H9 (cell line): ENCODE results near the gene CFAP157. TPM values are rescaled to one million over a fixed set of nuclear protein-coding genes. Genes with fewer than 3 reads are reported as not detected.

Source experiments
- DNase-seq: peaks from one replicate; pipeline ENCODE4 v3.0.0-alpha.2; 2017
- H2AFZ ChIP-seq: one replicate; pipeline ENCODE4 v1.6.1; 2013; ENCODE audit warnings: mild to moderate bottlenecking, low read length, control low read depth, moderate library complexity
- H2AK5ac ChIP-seq: 2 replicates; pipeline ENCODE4 v1.6.1; 2013; ENCODE audit warnings: low read length, control low read depth, mixed read lengths; ENCODE audit not compliant: insufficient read length
- H2BK120ac ChIP-seq: one replicate; pipeline ENCODE4 v1.6.1; 2013; ENCODE audit warnings: low read depth, mild to moderate bottlenecking, low read length, control low read depth, inconsistent platforms; ENCODE audit not compliant: poor library complexity, severe bottlenecking
- H2BK12ac ChIP-seq: 2 replicates; pipeline ENCODE4 v1.6.1; 2013; ENCODE audit warnings: low read length, control low read depth, mixed read lengths, low read depth; ENCODE audit not compliant: insufficient read length
- H2BK15ac ChIP-seq: 2 replicates; pipeline ENCODE4 v1.6.1; 2013; ENCODE audit warnings: low read depth, low read length, control low read depth
- H2BK20ac ChIP-seq: one replicate; pipeline ENCODE4 v1.6.1; 2013; ENCODE audit warnings: low read depth, mild to moderate bottlenecking, low read length, control low read depth, inconsistent platforms; ENCODE audit not compliant: poor library complexity, severe bottlenecking
- H2BK5ac ChIP-seq: 2 replicates; pipeline ENCODE4 v1.6.1; 2013; ENCODE audit warnings: low read length, control low read depth, mixed read lengths; ENCODE audit not compliant: insufficient read length
- H3K14ac ChIP-seq: 2 replicates; pipeline ENCODE4 v1.6.1; 2013; ENCODE audit warnings: low read length, control low read depth; ENCODE audit not compliant: insufficient read depth
- H3K18ac ChIP-seq: 2 replicates; pipeline ENCODE4 v1.6.1; 2013; ENCODE audit warnings: low read depth, mild to moderate bottlenecking, mixed read lengths, low read length, control low read depth; ENCODE audit not compliant: insufficient read length
- H3K23ac ChIP-seq: 2 replicates; pipeline ENCODE4 v1.6.1; 2013; ENCODE audit warnings: low read length, control low read depth, mixed read lengths, low read depth; ENCODE audit not compliant: insufficient read length
- H3K23me2 ChIP-seq: 2 replicates; pipeline ENCODE4 v1.6.1; 2013; ENCODE audit warnings: low read depth, mild to moderate bottlenecking, mixed read lengths, low read length, control low read depth; ENCODE audit not compliant: insufficient read length, poor library complexity, severe bottlenecking
- H3K27ac ChIP-seq: 2 replicates; pipeline ENCODE4 v1.5.1; 2013; ENCODE audit warnings: low read length, control low read depth, mixed read lengths, low read depth; ENCODE audit not compliant: insufficient read length
- H3K27me3 ChIP-seq: 2 replicates; pipeline ENCODE4 v1.6.1; 2013; ENCODE audit warnings: low read length, control low read depth, inconsistent platforms; ENCODE audit not compliant: insufficient read depth
- H3K4ac ChIP-seq: 2 replicates; pipeline ENCODE4 v1.6.1; 2013; ENCODE audit warnings: low read depth, mild to moderate bottlenecking, control low read depth, inconsistent platforms, low read length, moderate library complexity
- H3K4me1 ChIP-seq: 2 replicates; pipeline ENCODE4 v1.6.1; 2013; ENCODE audit warnings: low read length, control low read depth, inconsistent platforms; ENCODE audit not compliant: insufficient read depth
- H3K4me2 ChIP-seq: 2 replicates; pipeline ENCODE4 v1.6.1; 2013; ENCODE audit warnings: low read length, control low read depth, mixed read lengths; ENCODE audit not compliant: insufficient read length, insufficient read depth
- H3K56ac ChIP-seq: 2 replicates; pipeline ENCODE4 v1.6.1; 2013; ENCODE audit warnings: low read depth, mild to moderate bottlenecking, mixed read lengths, low read length, control low read depth; ENCODE audit not compliant: insufficient read length
- H3K79me1 ChIP-seq: 2 replicates; pipeline ENCODE4 v1.6.1; 2013; ENCODE audit warnings: low read depth, mild to moderate bottlenecking, moderate library complexity, low read length, control low read depth, inconsistent platforms; ENCODE audit not compliant: insufficient read depth, poor library complexity, severe bottlenecking
- H3K79me2 ChIP-seq: 2 replicates; pipeline ENCODE4 v1.6.1; 2013; ENCODE audit warnings: low read length, control low read depth, inconsistent platforms; ENCODE audit not compliant: insufficient read depth
- H3K9ac ChIP-seq: 2 replicates; pipeline ENCODE4 v1.6.1; 2013; ENCODE audit warnings: low read length, control low read depth, mixed read lengths; ENCODE audit not compliant: insufficient read length; ENCODE audit errors: extremely low read depth
- H3K9me3 ChIP-seq: one replicate; pipeline ENCODE4 v1.6.1; 2013; ENCODE audit warnings: low read depth, low read length, inconsistent platforms; ENCODE audit not compliant: control insufficient read depth
- H3T11ph ChIP-seq: one replicate; pipeline ENCODE4 v1.6.1; 2013; ENCODE audit warnings: mild to moderate bottlenecking, low read length, control low read depth, inconsistent platforms
- H4K20me1 ChIP-seq: one replicate; pipeline ENCODE4 v1.6.1; 2013; ENCODE audit not compliant: control insufficient read depth, insufficient read length, insufficient read depth
- H4K5ac ChIP-seq: 2 replicates; pipeline ENCODE4 v1.6.1; 2013; ENCODE audit warnings: low read depth, mild to moderate bottlenecking, mixed read lengths, low read length, control low read depth; ENCODE audit not compliant: insufficient read length
- H4K8ac ChIP-seq: replicated peaks from 2 replicates; pipeline ENCODE4 v1.6.1; 2013; ENCODE audit warnings: low read length, control low read depth, mixed read lengths, low read depth; ENCODE audit not compliant: insufficient read length
- H4K91ac ChIP-seq: 2 replicates; pipeline ENCODE4 v1.6.1; 2013; ENCODE audit warnings: low read depth, mild to moderate bottlenecking, moderate library complexity, mixed read lengths, low read length, control low read depth; ENCODE audit not compliant: insufficient read length
- H3K27ac Mint-ChIP-seq, 3 experiments: 2 replicates in 2 of 3; 3 replicates in 1 of 3; pipeline ENCODE4 v1.8.0; 2020 to 2021; ENCODE audit warnings: mixed read lengths in 3 of 3, mild to moderate bottlenecking in 1 of 3, moderate library complexity in 1 of 3
- H3K27me3 Mint-ChIP-seq: 2 replicates; pipeline ENCODE4 v1.8.0; 2021; ENCODE audit warnings: low read depth, mild to moderate bottlenecking, moderate library complexity, mixed read lengths
- H3K36me3 Mint-ChIP-seq, 3 experiments: 2 replicates in 2 of 3; 3 replicates in 1 of 3; pipeline ENCODE4 v1.8.0; 2020 to 2021; ENCODE audit warnings: low read depth in 3 of 3, mixed read lengths in 3 of 3; ENCODE audit not compliant: insufficient read depth in 1 of 3
- H3K4me1 Mint-ChIP-seq, 2 experiments: 2 replicates each; pipeline ENCODE4 v1.8.0; 2020; ENCODE audit warnings: mixed read lengths in 2 of 2
- H3K4me3 Mint-ChIP-seq, 2 experiments: 2 replicates in 1 of 2; 3 replicates in 1 of 2; pipeline ENCODE4 v1.8.0; 2020 to 2021; ENCODE audit warnings: mild to moderate bottlenecking in 2 of 2, mixed read lengths in 2 of 2, moderate library complexity in 1 of 2
- H3K9me3 Mint-ChIP-seq, 2 experiments: 2 replicates in 1 of 2; 3 replicates in 1 of 2; pipeline ENCODE4 v1.8.0; 2020; ENCODE audit warnings: mild to moderate bottlenecking in 2 of 2, mixed read lengths in 2 of 2, moderate library complexity in 1 of 2
- WGBS: extraction: QIAGEN DNeasy Blood & Tissue Kit; methylation state at CpG from one replicate; pipeline ENCODE4 v1.1.7; 2013; ENCODE audit warnings: missing lambda C conversion rate, low lambda C conversion rate, mixed read lengths; ENCODE audit not compliant: insufficient read length; ENCODE audit errors: extremely low coverage; 5-methylcytosine and 5-hydroxymethylcytosine counted together
- total RNA-seq: library from RNA; stranded (reverse); gene quantifications from 2 replicates; pipeline ENCODE4 v1.2.1, GENCODE V29; 2021
- TF ChIP-seq, protein P1 (sequence below): fragments of 200-600 bp; sonication (generic); conservative IDR thresholded peaks from 3 replicates; pipeline ENCODE4 v1.8.0; 2021; ENCODE audit warnings: antibody characterized with exemption, mild to moderate bottlenecking

CFAP157 gene
- total RNA-seq, 1 experiment from 2014 or later = 0.22 TPM

DNA sequence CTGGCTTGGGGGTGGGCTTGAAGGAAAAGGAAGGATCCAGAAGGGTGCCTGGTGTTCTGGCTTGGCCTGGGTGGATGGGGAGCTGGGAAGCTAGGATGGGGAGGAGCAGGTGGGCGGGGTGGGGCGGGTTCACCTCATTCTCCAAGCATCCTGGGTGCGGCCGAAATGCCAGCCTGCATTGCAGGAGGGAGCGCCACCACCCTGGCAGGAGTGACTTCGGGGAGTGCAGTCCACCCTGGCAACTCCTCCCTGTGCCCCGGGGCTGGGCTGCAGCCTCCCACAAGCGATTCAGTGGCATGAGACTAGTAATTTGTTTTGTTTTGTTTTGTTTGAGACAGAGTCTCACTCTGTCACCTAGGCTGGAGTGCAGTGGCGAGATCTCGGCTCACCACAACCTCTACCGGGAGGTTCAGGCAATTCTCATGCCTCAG, 14.6 kb downstream of the CFAP157 start:
- Histone ChIP-seq H4K5ac (no peak overlapping the region), H2AFZ (no peak overlapping the region), H2AK5ac (no peak overlapping the region), H3K27ac (no peak overlapping the region), H3K23me2 (peaks cover 1% of the 10 kb centered on the region), H3K9me3 (no peaks in the 10 kb centered on the region), H3T11ph (no peak overlapping the region), H3K4me2 (no peak overlapping the region), H3K23ac (no peak overlapping the region), H3K56ac (no peak overlapping the region), H3K18ac (no peak overlapping the region), H2BK20ac (no peak overlapping the region), H2BK5ac (no peak overlapping the region), H4K8ac (no peak overlapping the region), H2BK12ac (no peak overlapping the region), H3K4ac (no peak overlapping the region), H4K20me1 (no peaks in the 10 kb centered on the region), H3K9ac (no peak overlapping the region), H2BK120ac (no peak overlapping the region), H3K27me3 (no peaks in the 10 kb centered on the region), H3K79me1 (no peaks in the 10 kb centered on the region), H3K79me2 (no peaks in the 10 kb centered on the region), H3K4me1 (no peaks in the 10 kb centered on the region; the same call in 1 of the 2 replicates), H3K14ac (no peak overlapping the region), H2BK15ac (no peak overlapping the region), H4K91ac (no peak overlapping the region)
- peaks cover 0 to 12% of the 10 kb centered on the region in 2 experiments; a peak in 3 of 4 replicates for H3K4me1 Mint-ChIP-seq
- WGBS = no CpG with 5 or more reads among the region's 11 CpGs
- no peaks in the 10 kb centered on the region for H3K36me3 Mint-ChIP-seq
- TF ChIP-seq, protein P1, sequence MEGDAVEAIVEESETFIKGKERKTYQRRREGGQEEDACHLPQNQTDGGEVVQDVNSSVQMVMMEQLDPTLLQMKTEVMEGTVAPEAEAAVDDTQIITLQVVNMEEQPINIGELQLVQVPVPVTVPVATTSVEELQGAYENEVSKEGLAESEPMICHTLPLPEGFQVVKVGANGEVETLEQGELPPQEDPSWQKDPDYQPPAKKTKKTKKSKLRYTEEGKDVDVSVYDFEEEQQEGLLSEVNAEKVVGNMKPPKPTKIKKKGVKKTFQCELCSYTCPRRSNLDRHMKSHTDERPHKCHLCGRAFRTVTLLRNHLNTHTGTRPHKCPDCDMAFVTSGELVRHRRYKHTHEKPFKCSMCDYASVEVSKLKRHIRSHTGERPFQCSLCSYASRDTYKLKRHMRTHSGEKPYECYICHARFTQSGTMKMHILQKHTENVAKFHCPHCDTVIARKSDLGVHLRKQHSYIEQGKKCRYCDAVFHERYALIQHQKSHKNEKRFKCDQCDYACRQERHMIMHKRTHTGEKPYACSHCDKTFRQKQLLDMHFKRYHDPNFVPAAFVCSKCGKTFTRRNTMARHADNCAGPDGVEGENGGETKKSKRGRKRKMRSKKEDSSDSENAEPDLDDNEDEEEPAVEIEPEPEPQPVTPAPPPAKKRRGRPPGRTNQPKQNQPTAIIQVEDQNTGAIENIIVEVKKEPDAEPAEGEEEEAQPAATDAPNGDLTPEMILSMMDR = no peak
- DNase-seq = no peak
- no peak overlapping the region; a peak in 1 of 7 replicates for H3K27ac Mint-ChIP-seq
- H3K9me3 Mint-ChIP-seq = no peaks in the 10 kb centered on the region; a peak in 1 of 5 replicates
- H3K4me3 Mint-ChIP-seq = no peak overlapping the region
- H3K27me3 Mint-ChIP-seq = no peaks in the 10 kb centered on the region
